Ectodermal cell (in vitro differentiated cells): Measurements from ENCODE around the gene GAB1.
"Not testable (repeated sequence)": the region's sequence is repeated elsewhere in the genome, so short reads cannot be mapped to it uniquely, and the experiment has no call there.

Experiments used
- H3K27ac ChIP-seq: 2 replicates; pipeline ENCODE4 v1.7.0; 2013; ENCODE audit warnings: mild to moderate bottlenecking, low read depth, low read length; ENCODE audit not compliant: insufficient read depth, poor library complexity, severe bottlenecking
- H3K27me3 ChIP-seq: 2 replicates; pipeline ENCODE4 v1.7.0; 2013; ENCODE audit warnings: mild to moderate bottlenecking, low read length; ENCODE audit not compliant: insufficient read depth, control insufficient read depth, poor library complexity, severe bottlenecking
- H3K36me3 ChIP-seq: one replicate; pipeline ENCODE4 v1.7.0; 2013; ENCODE audit warnings: low read length; ENCODE audit not compliant: control insufficient read depth, insufficient read depth
- H3K4me1 ChIP-seq: one replicate; pipeline ENCODE4 v1.7.0; 2013; ENCODE audit warnings: low read length; ENCODE audit not compliant: control insufficient read depth, insufficient read depth
- H3K4me3 ChIP-seq: 2 replicates; pipeline ENCODE4 v1.7.0; 2013; ENCODE audit warnings: low read depth, low read length, control low read depth; ENCODE audit not compliant: insufficient read depth
- H3K9me3 ChIP-seq: 2 replicates; pipeline ENCODE4 v1.7.0; 2013; ENCODE audit warnings: mild to moderate bottlenecking, low read length, moderate library complexity; ENCODE audit not compliant: control insufficient read depth
- WGBS, 2 experiments: methylation state at CpG; one replicate each; pipeline ENCODE4 v1.1.7; 2013; ENCODE audit warnings: missing lambda C conversion rate in 2 of 2; 5-methylcytosine and 5-hydroxymethylcytosine counted together

GAB1 gene

DNA sequence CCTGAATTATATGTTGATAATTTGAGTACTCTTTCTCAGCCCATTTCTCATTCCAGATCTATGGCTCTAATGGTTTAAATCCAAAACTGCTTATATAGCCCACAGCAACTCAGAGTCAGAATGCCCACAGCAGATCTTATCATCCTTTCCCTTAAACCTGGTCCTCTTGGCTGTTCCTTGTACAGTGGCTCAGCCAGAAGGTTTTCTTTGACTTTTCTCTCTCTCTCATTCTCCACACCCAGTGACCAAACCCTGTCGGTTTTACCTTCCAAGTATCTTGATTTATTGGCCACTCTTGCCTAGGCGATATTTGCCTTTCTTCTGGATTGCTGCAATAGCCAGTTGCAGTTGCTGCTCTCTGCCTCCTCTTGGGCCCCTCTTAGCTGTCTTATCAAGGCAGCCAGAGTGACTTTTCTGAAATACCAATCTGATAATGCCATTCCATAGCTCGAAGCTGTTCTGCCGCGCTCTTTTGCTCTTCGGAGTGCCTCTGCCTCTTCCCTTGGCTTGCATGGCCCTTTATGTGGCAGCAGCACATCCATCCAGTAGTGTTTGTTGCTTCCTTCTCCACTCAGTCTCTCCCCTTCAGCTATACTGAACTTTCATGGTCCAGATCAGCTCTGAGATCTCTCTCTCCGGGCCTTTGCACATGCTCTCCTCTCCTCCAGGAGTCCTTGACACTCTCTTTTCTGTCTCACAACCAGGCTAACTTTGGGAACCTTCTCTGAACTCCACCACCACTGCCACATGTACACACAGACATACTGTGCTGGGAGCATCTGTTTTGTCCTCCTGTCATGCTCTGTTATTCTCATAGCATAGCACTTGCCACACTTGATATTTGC, 11.8 kb downstream of the GAB1 start:
- H3K27me3 ChIP-seq = no peaks in the 10 kb centered on the region
- no peaks in the 10 kb centered on the region for H3K4me1 ChIP-seq
- no peaks in the 10 kb centered on the region for H3K36me3 ChIP-seq
- H3K9me3 ChIP-seq = no peaks in the 10 kb centered on the region
- WGBS, 2 experiments = 87 to 91% methylated on average over 7 of the region's 7 CpGs
- H3K27ac ChIP-seq = no peak overlapping the region
- no peak overlapping the region for H3K4me3 ChIP-seq

GRCh38 chr4:143349858-143350527, 13.3 kb downstream of the GAB1 start:
- H3K27me3 ChIP-seq, H3K4me1 ChIP-seq, H3K27ac ChIP-seq, H3K4me3 ChIP-seq, H3K36me3 ChIP-seq, H3K9me3 ChIP-seq: not testable (repeated sequence)
- WGBS, 2 experiments = 94 to 95% methylated on average over 25 of the region's 25 CpGs

DNA sequence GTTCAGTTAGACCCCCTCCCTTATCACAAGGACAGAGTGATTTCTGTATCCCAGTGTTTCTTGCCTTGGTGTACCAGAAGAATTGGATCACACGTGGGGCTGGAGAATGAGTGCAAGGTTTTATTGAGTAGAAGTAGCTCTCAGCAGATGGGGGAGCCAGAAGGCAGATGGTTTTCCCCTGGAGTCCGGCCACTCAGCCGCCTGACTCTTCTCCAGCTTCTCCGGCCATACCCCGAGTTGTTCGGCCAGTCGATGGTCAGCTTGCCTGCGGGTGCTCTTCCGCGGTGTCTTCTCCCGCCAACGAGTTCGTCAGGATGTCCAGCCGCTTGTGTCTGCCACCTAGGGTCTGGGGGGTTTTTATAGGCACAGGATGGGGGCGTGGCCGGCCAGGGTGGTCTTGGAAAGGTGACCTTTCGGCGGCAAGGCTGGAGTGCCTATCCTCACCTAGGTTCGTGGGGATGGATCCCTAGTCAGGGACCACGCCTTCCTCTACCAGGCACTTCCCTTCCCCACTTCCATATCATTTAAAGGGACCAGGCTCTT, 14.5 kb downstream of the GAB1 start:
- 90% methylated on average over 20 of the region's 20 CpGs for WGBS, 2 experiments

GRCh38 chr4:143351774-143352451, 15.2 kb downstream of the GAB1 start:
- Histone ChIP-seq H3K36me3 (no peaks in the 10 kb centered on the region), H3K27ac (no peak overlapping the region)

More for the DNA sequence above, 14.5 kb downstream of the GAB1 start:
- H3K4me3 ChIP-seq = no peak overlapping the region
- no peaks in the 10 kb centered on the region for H3K36me3 ChIP-seq
- H3K9me3 ChIP-seq = no peaks in the 10 kb centered on the region
- H3K27ac ChIP-seq = no peak overlapping the region
- no peaks in the 10 kb centered on the region for H3K27me3 ChIP-seq
- H3K4me1 ChIP-seq = peaks cover 8% of the 10 kb centered on the region

GRCh38 chr4:143352720-143353119, 16.0 kb downstream of the GAB1 start:
- no peak overlapping the region for H3K4me3 ChIP-seq
- H3K27me3 ChIP-seq = no peaks in the 10 kb centered on the region
- H3K27ac ChIP-seq = no peak overlapping the region
- H3K9me3 ChIP-seq = no peaks in the 10 kb centered on the region
- no peaks in the 10 kb centered on the region for H3K36me3 ChIP-seq
- H3K4me1 ChIP-seq = peaks cover 8% of the 10 kb centered on the region
- WGBS, 2 experiments = 93% methylated on average over 3 of the region's 3 CpGs

More at GRCh38 chr4:143351774-143352451, 15.2 kb downstream of the GAB1 start:
- peaks cover 8% of the 10 kb centered on the region for H3K4me1 ChIP-seq
- H3K27me3 ChIP-seq = no peaks in the 10 kb centered on the region
- WGBS, 2 experiments = 79 to 100% methylated on average over 1 of the region's 1 CpG
- no peaks in the 10 kb centered on the region for H3K9me3 ChIP-seq
- no peak overlapping the region for H3K4me3 ChIP-seq

DNA sequence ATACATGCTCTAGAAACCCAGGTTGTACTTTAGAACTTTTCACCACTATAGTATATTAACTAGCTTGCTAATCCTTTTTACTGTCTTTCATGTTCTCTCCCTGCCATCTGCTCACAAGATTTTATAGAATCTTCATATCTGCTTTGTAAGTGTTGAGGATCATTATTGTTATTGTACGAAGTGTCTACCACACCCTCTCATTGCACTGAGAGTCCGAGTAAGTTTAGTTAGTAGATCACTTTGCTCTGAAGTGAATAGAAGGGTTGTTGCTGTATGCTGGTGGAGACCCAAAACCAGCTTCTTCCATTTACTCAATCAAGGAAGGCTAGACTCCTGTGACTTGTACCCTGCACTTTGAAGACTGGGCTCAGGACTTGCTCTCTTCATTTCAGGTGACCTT, 17.1 kb downstream of the GAB1 start:
- WGBS, 2 experiments = 90 to 93% methylated on average over 2 of the region's 2 CpGs
- no peak overlapping the region for H3K4me3 ChIP-seq
- no peak overlapping the region for H3K27ac ChIP-seq
- H3K36me3 ChIP-seq = no peaks in the 10 kb centered on the region
- peaks cover 8% of the 10 kb centered on the region for H3K4me1 ChIP-seq
- H3K27me3 ChIP-seq = no peaks in the 10 kb centered on the region
- no peaks in the 10 kb centered on the region for H3K9me3 ChIP-seq

DNA sequence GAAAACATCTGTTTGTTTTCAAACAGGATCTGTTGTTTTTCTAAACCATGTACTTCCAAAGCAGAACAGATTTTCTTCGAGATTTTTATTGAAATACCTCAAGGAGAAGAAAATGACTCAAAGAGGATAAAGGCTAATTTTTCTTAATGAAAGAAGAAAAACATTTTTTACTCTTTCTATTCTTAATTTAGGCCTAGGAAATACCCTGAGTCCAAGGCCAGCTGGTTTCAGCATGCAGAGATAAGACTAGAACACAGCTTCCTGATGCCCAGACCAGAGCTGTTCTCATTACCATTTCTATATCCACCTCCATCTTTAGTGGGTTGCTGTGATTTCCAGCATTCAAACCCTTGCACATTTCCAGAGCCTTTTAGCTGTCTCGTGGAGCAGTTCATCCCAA, 18.3 kb downstream of the GAB1 start:
- Histone ChIP-seq H3K27me3 (no peaks in the 10 kb centered on the region), H3K4me1 (peaks cover 8% of the 10 kb centered on the region), H3K36me3 (no peaks in the 10 kb centered on the region), H3K4me3 (no peak overlapping the region), H3K9me3 (no peaks in the 10 kb centered on the region), H3K27ac (no peak overlapping the region)
- 92 to 96% methylated on average over 1 to 2 of the region's 2 CpGs for WGBS, 2 experiments

DNA sequence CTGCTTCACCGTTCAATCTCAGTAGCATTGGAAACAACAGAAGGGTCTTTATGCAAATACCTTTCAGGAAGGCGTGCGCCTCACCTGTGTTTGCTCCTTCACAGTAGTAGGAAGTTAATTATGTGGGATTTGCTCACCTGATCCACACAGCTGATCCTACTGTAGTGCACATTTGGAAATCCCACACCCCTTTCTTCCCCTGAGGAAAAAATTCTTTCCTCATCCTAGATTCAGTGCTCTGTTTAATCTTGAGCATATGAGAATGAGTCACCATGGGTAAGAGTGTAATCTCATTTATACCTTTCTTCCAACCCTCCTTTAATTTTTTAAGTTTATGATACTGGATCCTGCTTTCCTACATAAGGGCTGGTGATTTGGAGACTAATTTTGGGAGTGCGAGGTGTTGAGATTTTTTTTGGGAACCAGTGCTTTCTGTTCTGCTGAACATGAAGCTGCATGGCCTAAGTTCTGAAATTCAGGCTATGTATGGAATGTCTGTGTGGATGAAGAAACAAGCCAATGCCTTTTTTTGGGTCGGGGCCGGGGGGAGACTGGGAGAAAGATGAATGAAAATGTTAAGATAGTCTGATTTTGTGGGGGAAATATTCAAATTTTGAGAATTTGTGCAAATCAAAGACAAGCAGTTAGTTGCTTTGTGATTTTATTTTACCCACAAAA, 19.0 kb downstream of the GAB1 start:
- H3K4me3 ChIP-seq = no peak overlapping the region
- 73 to 75% methylated on average over 5 to 6 of the region's 6 CpGs for WGBS, 2 experiments
- H3K4me1 ChIP-seq = peaks cover 8% of the 10 kb centered on the region
- no peaks in the 10 kb centered on the region for H3K9me3 ChIP-seq
- no peaks in the 10 kb centered on the region for H3K36me3 ChIP-seq
- H3K27ac ChIP-seq = no peak overlapping the region
- no peaks in the 10 kb centered on the region for H3K27me3 ChIP-seq

- Histone ChIP-seq H3K4me1 (peaks cover 8% of the 10 kb centered on the region), H3K27ac (no peak overlapping the region)
- WGBS, 2 experiments = 44 to 56% methylated on average over 2 to 3 of the region's 3 CpGs
These were observed 19.8 kb downstream of the GAB1 start for GRCh38 chr4:143356493-143356892.

More at GRCh38 chr4:143356493-143356892, 19.8 kb downstream of the GAB1 start:
- Histone ChIP-seq H3K27me3 (no peaks in the 10 kb centered on the region), H3K36me3 (no peaks in the 10 kb centered on the region), H3K9me3 (no peaks in the 10 kb centered on the region), H3K4me3 (no peak overlapping the region)
